HuH-7 (cell line): ENCODE measurements around the gene PXMP2.

Source experiments
- DNase-seq: peaks from one replicate; pipeline ENCODE4 v3.0.0; 2011; ENCODE audit warnings: low spot score

The PXMP2 gene

GRCh38 chr12:132723015-132723763 is 35.8 kb downstream of the PXMP2 start:
- DNase-seq = no peak

DNA sequence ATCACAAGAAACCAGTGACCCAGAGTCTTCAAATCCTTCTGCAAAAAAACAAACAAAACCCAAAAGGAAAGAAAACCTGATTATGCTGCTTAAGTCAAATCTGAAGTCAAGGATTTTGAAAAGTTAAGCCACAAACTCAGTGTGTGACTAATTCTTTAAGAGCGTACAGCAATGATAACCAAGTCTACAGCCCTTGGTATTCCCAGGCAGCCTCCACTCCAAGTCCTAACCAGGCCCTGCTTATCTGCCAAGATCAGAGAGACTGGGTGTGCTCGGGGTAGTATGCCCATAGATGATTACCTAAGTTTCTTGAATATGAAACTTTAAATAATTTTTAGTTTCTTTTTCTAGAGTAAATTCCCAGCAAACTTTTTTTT is 36.4 kb downstream of the PXMP2 start:
- DNase-seq = no peak

- DNase-seq = no peak
These were observed 37.3 kb downstream of the PXMP2 start for GRCh38 chr12:132724506-132725241.

DNA sequence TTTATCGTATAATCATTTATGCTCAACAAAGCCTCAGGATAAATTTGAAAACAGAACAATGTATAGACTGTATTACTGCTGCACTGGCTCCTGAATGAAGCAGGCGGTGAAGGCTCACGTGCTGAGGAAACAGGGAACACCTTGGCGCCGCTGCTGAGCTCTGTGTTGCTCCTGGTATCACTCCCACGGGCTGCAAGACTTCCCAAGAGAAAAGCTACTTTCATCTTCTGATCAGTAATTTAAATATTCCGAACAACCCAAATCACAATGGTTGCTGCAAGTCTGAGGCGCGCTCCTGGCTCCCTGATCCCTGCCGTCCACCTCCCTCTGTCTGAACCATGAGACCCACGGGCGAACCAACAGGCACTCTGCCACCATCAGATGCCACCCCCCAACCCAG is 39.0 kb downstream of the PXMP2 start:
- DNase-seq = no peak

DNA sequence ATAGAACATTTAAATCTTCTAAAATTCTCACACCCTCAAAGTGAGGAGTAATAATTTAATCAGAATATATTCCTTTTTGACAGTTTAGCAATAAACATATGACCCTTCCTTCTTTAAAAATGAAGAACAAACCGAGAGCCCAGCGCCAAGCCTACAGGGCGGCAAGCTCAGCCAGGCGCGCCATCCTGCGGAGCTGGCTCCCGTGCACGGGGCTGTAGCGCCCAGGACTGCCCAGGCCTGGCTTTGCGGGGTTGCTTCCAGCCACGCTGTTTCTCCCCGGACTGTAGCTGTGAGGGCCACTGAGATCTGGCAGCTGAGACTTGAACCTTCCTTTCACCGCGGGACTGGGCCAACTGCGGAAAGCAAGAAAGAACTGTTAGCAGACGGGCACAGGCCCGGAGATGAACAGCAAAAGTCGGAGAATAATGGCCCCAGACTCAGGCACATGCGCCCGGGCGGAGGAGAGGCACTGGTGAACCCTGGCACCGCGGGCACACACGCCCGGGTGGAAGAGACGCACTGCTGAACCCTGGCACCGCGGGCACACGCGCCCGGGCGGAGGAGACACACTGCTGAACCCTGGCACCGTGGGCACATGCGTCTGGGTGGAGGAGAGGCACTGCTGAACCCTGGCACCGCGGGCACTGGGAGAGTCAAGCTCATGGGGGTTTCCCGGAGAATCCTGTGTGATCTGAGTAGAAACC is 39.9 kb downstream of the PXMP2 start:
- no peak for DNase-seq

DNA sequence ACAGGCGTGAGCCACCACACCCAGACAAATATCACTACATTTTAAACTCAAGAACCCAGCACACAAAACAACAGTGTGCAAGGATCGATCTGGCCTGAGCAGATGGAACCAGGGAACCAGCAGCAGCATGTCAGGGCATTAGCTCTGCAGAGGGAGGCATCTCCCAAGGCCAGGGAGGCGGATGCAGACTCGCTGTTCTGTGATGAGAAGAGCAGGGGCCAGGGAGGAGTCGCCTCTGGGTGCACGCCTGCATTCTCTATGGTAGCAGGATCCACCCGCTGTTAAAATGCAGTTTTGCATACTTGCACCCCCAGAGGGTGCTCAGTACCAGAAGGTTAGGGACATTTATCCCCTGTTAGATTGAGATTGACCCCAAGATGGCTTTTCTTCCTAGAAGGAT is 41.1 kb downstream of the PXMP2 start:
- no peak for DNase-seq

DNA sequence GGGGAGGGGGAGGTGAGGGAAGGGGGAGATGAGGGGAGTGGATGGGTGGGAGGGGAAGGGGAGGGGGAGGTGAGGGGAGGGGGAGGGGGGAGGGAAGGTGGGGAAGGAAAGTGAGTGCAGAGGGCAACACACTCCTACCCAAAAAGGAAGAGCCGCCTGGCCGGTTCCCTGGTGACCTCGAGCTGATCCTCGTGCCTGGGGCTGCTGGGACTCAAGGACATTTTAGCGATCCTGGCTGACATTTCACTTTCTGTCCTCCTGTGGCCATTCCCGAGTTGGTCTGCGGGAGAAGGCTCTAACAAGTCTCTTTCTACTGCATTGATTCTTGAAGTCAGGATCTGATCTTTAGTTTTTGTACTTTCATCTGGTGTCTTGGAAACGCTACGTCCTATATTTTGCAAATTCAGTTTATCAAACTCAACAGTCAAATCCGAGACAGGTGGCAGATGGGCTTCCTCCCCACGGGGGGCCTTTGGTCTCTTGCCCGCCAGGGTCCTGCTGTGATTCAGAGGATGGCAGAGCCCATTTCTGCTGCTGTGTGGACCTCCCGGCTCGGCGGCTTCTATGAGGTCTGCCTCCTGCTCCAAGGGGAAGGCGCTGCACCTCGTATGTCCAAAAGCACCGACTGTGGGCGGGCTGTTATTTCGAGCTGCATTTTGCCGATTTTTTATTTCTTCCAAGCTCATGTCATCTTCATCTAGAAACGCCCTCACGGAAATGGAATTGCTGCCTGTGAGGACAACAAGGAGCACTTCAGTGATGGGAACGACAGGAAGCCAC is 42.3 kb downstream of the PXMP2 start:
- no peak for DNase-seq

DNA sequence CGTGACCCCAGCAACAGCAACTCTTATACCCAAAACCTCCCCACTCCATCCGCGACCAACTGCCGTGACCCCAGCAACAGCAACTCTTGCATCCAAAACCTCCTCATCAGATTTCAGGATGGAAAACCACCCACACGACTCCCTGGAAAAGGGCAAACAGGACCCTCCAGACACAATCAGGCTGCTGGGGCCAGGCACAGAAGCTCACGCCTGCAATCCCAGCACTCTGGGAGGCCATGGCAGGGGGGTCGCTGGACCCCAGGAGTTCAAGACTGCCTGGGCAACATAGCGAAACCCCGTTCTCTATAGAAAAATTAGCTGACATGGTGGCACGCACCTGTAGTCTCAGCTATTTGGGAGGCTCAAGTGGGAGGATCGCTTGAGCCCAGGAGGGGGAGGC is 43.0 kb downstream of the PXMP2 start:
- DNase-seq = no peak

GRCh38 chr12:132731574-132731973 is 44.2 kb downstream of the PXMP2 start:
- DNase-seq = no peak

DNA sequence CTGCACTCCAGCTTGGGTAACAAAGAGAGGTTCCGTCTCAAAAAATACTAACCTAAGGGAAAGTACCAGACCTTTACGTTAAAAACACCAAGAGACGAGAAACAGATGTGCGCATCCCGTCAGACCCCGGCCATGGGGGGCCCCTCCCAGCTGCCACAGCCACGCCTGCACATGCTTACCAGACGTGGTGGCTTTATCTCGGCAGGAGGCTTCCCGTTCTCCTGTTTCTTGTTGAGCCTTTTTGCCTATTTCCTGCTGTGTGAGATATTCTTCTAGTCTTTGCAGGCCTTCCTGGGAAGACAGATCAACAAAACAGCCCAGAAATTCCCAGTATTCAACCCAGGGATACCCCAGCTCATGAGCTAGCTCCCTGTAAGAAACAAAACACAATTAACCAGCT is 46.8 kb downstream of the PXMP2 start:
- no peak for DNase-seq

GRCh38 chr12:132735496-132735895 is 48.1 kb downstream of the PXMP2 start:
- DNase-seq = no peak

- DNase-seq = no peak
These were observed 49.0 kb downstream of the PXMP2 start for GRCh38 chr12:132736378-132736777.

DNA sequence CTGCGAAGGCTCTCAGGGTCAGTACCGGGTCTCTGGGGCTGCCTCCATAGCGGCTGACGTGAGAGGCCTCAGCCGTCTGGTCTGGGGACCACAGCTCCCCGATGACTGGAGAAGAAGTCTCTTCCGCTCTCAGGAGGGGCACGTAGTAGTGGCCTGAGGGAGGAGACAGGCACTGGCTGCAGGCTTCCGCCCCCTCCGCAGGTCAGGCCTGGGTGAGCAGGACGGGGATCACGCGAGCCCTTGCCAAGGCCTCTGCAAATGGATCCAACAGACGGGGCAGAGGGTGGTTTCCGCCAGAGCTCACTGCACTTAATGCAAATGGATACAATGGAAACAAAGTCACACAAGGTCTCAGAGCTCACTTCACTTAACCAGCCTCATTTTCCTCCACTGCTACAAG is 49.5 kb downstream of the PXMP2 start:
- no peak for DNase-seq

GRCh38 chr12:132739600-132740312 is 52.4 kb downstream of the PXMP2 start:
- no peak for DNase-seq

DNA sequence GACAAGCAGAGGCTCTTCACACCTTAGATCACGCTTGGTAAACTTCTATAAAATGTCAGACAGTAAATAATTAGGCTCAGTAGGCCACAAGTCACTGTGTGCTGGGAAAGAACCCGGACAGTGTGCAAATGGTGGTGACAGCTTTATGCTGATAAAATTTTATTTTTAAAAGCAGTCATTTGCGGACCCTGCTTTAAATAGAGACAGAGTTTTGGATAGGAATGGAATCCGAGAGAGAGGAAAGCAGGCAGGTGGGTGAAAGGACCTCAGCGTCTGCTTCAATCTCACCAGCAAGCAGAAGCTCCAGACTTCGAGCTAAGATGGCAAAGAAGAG is 52.9 kb downstream of the PXMP2 start:
- no peak for DNase-seq

DNA sequence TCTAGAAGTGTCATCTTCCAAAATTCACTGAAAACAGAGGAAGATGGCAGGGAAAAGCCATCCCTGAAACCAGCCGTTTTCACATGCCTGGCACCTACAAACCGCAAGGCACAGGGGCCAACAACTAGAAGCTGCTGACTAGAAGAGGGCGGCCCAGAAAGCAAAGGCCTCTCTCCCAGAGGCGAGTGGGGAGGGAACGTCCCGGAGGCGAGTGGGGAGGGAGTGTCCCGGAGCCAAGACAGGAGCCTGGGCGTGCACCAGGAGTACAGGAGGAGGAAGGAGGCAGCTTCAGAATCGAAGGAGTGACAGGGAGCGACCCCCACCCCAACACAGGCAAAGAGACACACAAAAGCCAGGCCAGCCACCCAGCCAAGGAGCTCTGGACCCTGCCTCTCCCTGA is 53.3 kb downstream of the PXMP2 start:
- no peak for DNase-seq

- no peak for DNase-seq
These were observed 54.2 kb downstream of the PXMP2 start for GRCh38 chr12:132741620-132742019.

- no peak for DNase-seq
These were observed 56.4 kb downstream of the PXMP2 start for GRCh38 chr12:132743831-132744230.

GRCh38 chr12:132746613-132747012 is 59.2 kb downstream of the PXMP2 start:
- no peak for DNase-seq

GRCh38 chr12:132747395-132747794 is 60.0 kb downstream of the PXMP2 start:
- no peak for DNase-seq

DNA sequence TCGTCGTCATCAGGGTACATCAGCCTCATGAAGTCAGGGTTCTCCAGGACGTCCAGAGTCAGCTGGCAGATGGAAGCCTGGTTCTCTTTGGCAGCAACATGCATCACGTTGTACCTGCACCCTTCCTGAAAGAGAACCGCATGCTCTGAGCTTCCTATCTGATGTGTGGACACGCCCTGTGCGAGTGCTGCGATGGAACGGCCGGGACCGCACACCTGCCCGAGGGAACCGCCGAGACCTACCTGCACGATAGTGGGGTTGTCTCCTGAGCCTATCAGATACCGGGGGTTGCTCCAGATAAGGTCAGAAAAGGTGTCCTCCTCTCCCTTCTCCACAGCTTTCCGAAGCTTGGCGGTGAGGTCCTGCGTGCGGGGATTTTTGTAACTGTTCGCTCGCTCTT is 60.5 kb downstream of the PXMP2 start:
- DNase-seq = no peak

DNA sequence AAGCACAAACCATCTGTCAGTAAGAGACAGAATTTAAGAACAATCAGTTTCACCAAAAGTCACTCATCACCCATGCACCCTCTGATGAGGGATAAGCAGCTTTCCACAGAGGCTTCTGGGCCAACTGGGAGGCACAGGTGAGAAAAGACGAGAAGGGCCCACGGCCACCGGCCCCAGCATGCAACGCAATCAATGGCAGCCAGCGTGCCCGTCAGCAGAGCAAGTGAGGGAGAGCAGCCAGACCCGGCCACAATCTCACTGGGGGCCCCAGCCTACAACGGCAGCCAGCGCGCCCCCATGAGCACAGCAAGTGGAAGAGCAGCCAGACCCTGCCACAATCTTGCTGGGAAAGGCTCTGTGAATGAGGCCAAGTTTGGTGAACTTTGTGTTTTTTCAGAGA is 60.9 kb downstream of the PXMP2 start:
- no peak for DNase-seq
